K562 (cell line): Measurements from ENCODE around the gene WNT7A. TPM values are rescaled to one million over a fixed set of nuclear protein-coding genes. Genes with fewer than 3 reads are reported as not detected.

Experiments used
- ARID4B ChIP-seq: sonication (generic); formaldehyde crosslinking; IDR thresholded peaks from 2 replicates; pipeline ENCODE4 v1.8.0; 2022; ENCODE audit warnings: mild to moderate bottlenecking, missing genetic modification reagents
- ASH1L ChIP-seq: fragments of 450-650 bp; IDR thresholded peaks from 2 replicates; pipeline ENCODE4 v1.6.1; 2018; ENCODE audit warnings: borderline replicate concordance, mild to moderate bottlenecking, low read depth; ENCODE audit not compliant: partially characterized antibody
- BACH1 ChIP-seq: fragments of 200-800 bp; sonication (Bioruptor generic); IDR thresholded peaks from 2 replicates; pipeline ENCODE4 v1.6.1; 2016; ENCODE audit warnings: missing genetic modification characterization, missing compliant biosample characterization
- CEBPZ ChIP-seq: fragments of 150-350 bp; IDR thresholded peaks from 2 replicates; pipeline ENCODE4 v1.6.1; 2014; ENCODE audit warnings: low read depth, mild to moderate bottlenecking, low read length, borderline replicate concordance
- DEAF1 ChIP-seq: fragments of 450-650 bp; formaldehyde crosslinking; IDR thresholded peaks from 2 replicates; pipeline ENCODE4 v1.4.0; 2020; ENCODE audit warnings: mild to moderate bottlenecking, moderate library complexity
- FIP1L1 ChIP-seq: fragments of 200-400 bp; formaldehyde crosslinking; IDR thresholded peaks from 2 replicates; pipeline ENCODE4 v1.6.1; 2018; ENCODE audit warnings: mild to moderate bottlenecking, low read depth, low read length; ENCODE audit not compliant: poor library complexity, severe bottlenecking
- MAFG ChIP-seq: fragments of 450-650 bp; conservative IDR thresholded peaks from 2 replicates; pipeline ENCODE4 v1.6.1; 2016; ENCODE audit warnings: missing genetic modification characterization, missing compliant biosample characterization
- MECOM ChIP-seq: fragments of 250-450 bp; sonication (Bioruptor Pico); IDR thresholded peaks from 2 replicates; pipeline ENCODE4 v1.8.0; 2022; ENCODE audit warnings: inconsistent platforms
- MYNN ChIP-seq, 2 experiments: sonication (generic); formaldehyde crosslinking in 1 of 2; IDR thresholded peaks; 2 replicates each; pipeline versions ENCODE4 v1.5.0 to v1.6.1; 2016 to 2020; ENCODE audit warnings: antibody characterized with exemption in 1 of 2, missing genetic modification reagents in 1 of 2
- PHF21A ChIP-seq: fragments of 450-650 bp; IDR thresholded peaks from 2 replicates; pipeline ENCODE4 v1.6.1; 2017; ENCODE audit warnings: low read depth, borderline replicate concordance
- RB1 ChIP-seq: fragments of 450-650 bp; IDR thresholded peaks from 2 replicates; pipeline ENCODE4 v1.6.1; 2017; ENCODE audit warnings: low read depth, mild to moderate bottlenecking
- SMARCB1 ChIP-seq: IDR thresholded peaks from 2 replicates; pipeline ENCODE4 v1.6.1; 2011; ENCODE audit warnings: improper control_type of control experiment, low read depth; ENCODE audit not compliant: insufficient read length
- VEZF1 ChIP-seq: fragments of 200-800 bp; sonication (Bioruptor generic); IDR thresholded peaks from 2 replicates; pipeline ENCODE4 v1.6.1; 2017; ENCODE audit warnings: missing genetic modification characterization, missing compliant biosample characterization
- ZNF253 ChIP-seq: fragments of 250-450 bp; sonication (Bioruptor Pico); conservative IDR thresholded peaks from 2 replicates; pipeline ENCODE4 v1.6.1; 2021; ENCODE audit warnings: mild to moderate bottlenecking
- ZNF324 ChIP-seq: fragments of 250-450 bp; sonication (Bioruptor Pico); IDR thresholded peaks from 2 replicates; pipeline ENCODE4 v1.4.0; 2020; ENCODE audit warnings: mild to moderate bottlenecking
- ZNF830 ChIP-seq: fragments of 250-450 bp; sonication (Bioruptor Pico); IDR thresholded peaks from 2 replicates; pipeline ENCODE4 v1.5.0; 2021; ENCODE audit warnings: mild to moderate bottlenecking
- polyA plus RNA-seq, 8 experiments: library from polyadenylated mRNA; depleted of rRNA in 4 of 8; stranded (reverse) in 5 of 8; unstranded in 3 of 8; fragments of >200 nt; fragmentation: Nextera tagmentation in 2 of 8; fragmentation: Illumina TruSeq in 1 of 8; extraction: Ambion mirVana in 2 of 8; extraction: Trizol in 1 of 8; gene quantifications; 2 replicates each; pipeline versions ENCODE4 v1.2.1 to v1.2.3, GENCODE V29; 2011 to 2014; ENCODE audit warnings: inconsistent platforms in 1 of 8, missing spikeins in 1 of 8
- total RNA-seq, 7 experiments: library from RNA; depleted of rRNA in 6 of 7; stranded (reverse); fragments of >200 nt in 6 of 7; fragmentation: Illumina TruSeq in 2 of 7; extraction: Trizol in 2 of 7; gene quantifications; 2 replicates each; pipeline versions ENCODE4 v1.2.1 to v1.2.3, GENCODE V29; 2011 to 2021; ENCODE audit warnings: low replicate concordance in 1 of 7

WNT7A gene
- total and polyA plus RNA-seq, 9 of the 15 experiments (the other 6 are each of a cell fraction or from before 2014, with no cell fraction given) = 0.03 TPM; not detected in 8

GRCh38 chr3:13879946-13880810 is at the start of gene WNT7A (continued):
- TF ChIP-seq DEAF1 (peak; percentile 50), VEZF1 (peak; percentile 23; the same call in 1 of the 2 replicates), FIP1L1 (peak; percentile 57), RB1 (0 out of 2 replicates have a peak, but pooled peaks have one; percentile 11), MECOM (CRISPR knock-in tag) (no peak), SMARCB1 (no peak), BACH1 (no peak), CEBPZ (no peak), ZNF324 (no peak), ARID4B (CRISPR knock-in tag) (0 out of 2 replicates have a peak, but pooled peaks have one; percentile 33), ZNF830 (CRISPR knock-in tag) (no peak), MYNN (IDR thresholded peaks at IDR 0.05) (no peak), MYNN (CRISPR knock-in tag; IDR thresholded peaks at IDR 0.05) (no peak), PHF21A (no peak), MAFG (tag) (no peak), ZNF253 (no peak), ASH1L (no peak)
